ENCODE results near the gene AKAP12.

The AKAP12 gene

GRCh38 chr6:151402228-151402627 is 162.5 kb downstream of the AKAP12 start:
- no peaks in the 10 kb centered on the region for H3K27me3 Mint-ChIP-seq (ENCODE audit: low read depth)
- H3K4me1 Mint-ChIP-seq (ENCODE audit: low read depth) = peaks cover 32% of the 10 kb centered on the region
- H3K36me3 Mint-ChIP-seq (ENCODE audit: low read depth) = peaks cover 47% of the 10 kb centered on the region
- no peaks in the 10 kb centered on the region for H3K9me3 Mint-ChIP-seq
- H3K27ac Mint-ChIP-seq = no peak overlapping the region
- no peak for DNase-seq (ENCODE audit: low spot score)
- H3K4me3 Mint-ChIP-seq = no peak overlapping the region

GRCh38 chr6:151403919-151404308 is 164.1 kb downstream of the AKAP12 start:
- H3K9me3 Mint-ChIP-seq = no peaks in the 10 kb centered on the region
- peaks cover 41% of the 10 kb centered on the region for H3K36me3 Mint-ChIP-seq (ENCODE audit: low read depth)
- peaks cover 21% of the 10 kb centered on the region for H3K4me1 Mint-ChIP-seq (ENCODE audit: low read depth)
- H3K27ac Mint-ChIP-seq = no peak overlapping the region
- H3K27me3 Mint-ChIP-seq (ENCODE audit: low read depth) = no peaks in the 10 kb centered on the region
- no peak for DNase-seq (ENCODE audit: low spot score)
- H3K4me3 Mint-ChIP-seq = no peak overlapping the region
